HepG2 (cell line): ENCODE measurements around the gene PSMC2. TPM values are rescaled to one million over a fixed set of nuclear protein-coding genes. Genes with fewer than 3 reads are reported as not detected.

Experiments used
- ADNP ChIP-seq: sonication (generic); formaldehyde crosslinking; IDR thresholded peaks from 2 replicates; pipeline ENCODE4 v1.4.0; 2020; ENCODE audit warnings: missing genetic modification reagents
- AKNA ChIP-seq: sonication (generic); formaldehyde crosslinking; IDR thresholded peaks from 2 replicates; pipeline ENCODE4 v1.4.0; 2020; ENCODE audit warnings: missing genetic modification reagents, borderline replicate concordance
- BRD4 ChIP-seq: sonication (generic); formaldehyde crosslinking; IDR thresholded peaks from 2 replicates; pipeline ENCODE4 v1.4.0; 2020; ENCODE audit warnings: missing genetic modification reagents
- CBFB ChIP-seq: sonication (generic); formaldehyde crosslinking; IDR thresholded peaks from 2 replicates; pipeline ENCODE4 v1.4.0; 2020; ENCODE audit warnings: missing genetic modification reagents
- EHMT2 ChIP-seq: fragments of 200-600 bp; sonication (generic); IDR thresholded peaks from 2 replicates; pipeline ENCODE4 v1.7.0; 2017; ENCODE audit warnings: antibody characterized with exemption, low read depth, low read length, borderline replicate concordance
- ETS1 ChIP-seq: sonication (generic); formaldehyde crosslinking; IDR thresholded peaks from 2 replicates; pipeline ENCODE4 v1.4.0; 2020; ENCODE audit warnings: missing genetic modification reagents
- GLI4 ChIP-seq: sonication (generic); formaldehyde crosslinking; IDR thresholded peaks from 2 replicates; pipeline ENCODE4 v1.5.1; 2020; ENCODE audit warnings: missing genetic modification reagents, mild to moderate bottlenecking, moderate library complexity, borderline replicate concordance
- HOXD1 ChIP-seq: sonication (generic); formaldehyde crosslinking; IDR thresholded peaks from 2 replicates; pipeline ENCODE4 v1.5.0; 2020; ENCODE audit warnings: missing genetic modification reagents
- NFYC ChIP-seq: IDR thresholded peaks from 2 replicates; pipeline ENCODE4 v1.6.1; 2016; ENCODE audit warnings: missing genetic modification reagents, missing compliant biosample characterization
- POGK ChIP-seq: sonication (generic); formaldehyde crosslinking; conservative IDR thresholded peaks from 2 replicates; pipeline ENCODE4 v1.8.0; 2022; ENCODE audit warnings: mild to moderate bottlenecking, moderate library complexity, missing genetic modification reagents
- PRPF4 ChIP-seq: fragments of 200-400 bp; formaldehyde crosslinking; IDR thresholded peaks from 2 replicates; pipeline ENCODE4 v1.6.1; 2016; ENCODE audit warnings: low read length, low read depth; ENCODE audit not compliant: poor library complexity, severe bottlenecking
- ZBTB3 ChIP-seq: sonication (generic); formaldehyde crosslinking; IDR thresholded peaks from 2 replicates; pipeline ENCODE4 v1.4.0; 2020; ENCODE audit warnings: low read depth, mild to moderate bottlenecking, moderate library complexity, missing genetic modification reagents, borderline replicate concordance
- ZBTB49 ChIP-seq: sonication (generic); formaldehyde crosslinking; IDR thresholded peaks from 2 replicates; pipeline ENCODE4 v1.4.0; 2020; ENCODE audit warnings: missing genetic modification reagents, borderline replicate concordance
- ZNF235 ChIP-seq: sonication (generic); formaldehyde crosslinking; IDR thresholded peaks from 2 replicates; pipeline ENCODE4 v1.8.1; 2023; ENCODE audit warnings: mild to moderate bottlenecking, missing genetic modification reagents, borderline replicate concordance
- ZNF431 ChIP-seq: sonication (generic); formaldehyde crosslinking; IDR thresholded peaks from 2 replicates; pipeline ENCODE4 v1.9.0; 2022; ENCODE audit warnings: missing genetic modification reagents, low read depth, mild to moderate bottlenecking, borderline replicate concordance
- ZNF674 ChIP-seq: sonication (generic); formaldehyde crosslinking; IDR thresholded peaks from 2 replicates; pipeline ENCODE4 v1.5.0; 2020; ENCODE audit warnings: low read depth, mild to moderate bottlenecking, missing genetic modification reagents
- ZNF761 ChIP-seq: sonication (generic); formaldehyde crosslinking; conservative IDR thresholded peaks from 2 replicates; pipeline ENCODE4 v1.4.0; 2020; ENCODE audit warnings: mild to moderate bottlenecking, missing genetic modification reagents
- ZNF773 ChIP-seq: sonication (generic); formaldehyde crosslinking; IDR thresholded peaks from 2 replicates; pipeline ENCODE4 v1.4.0; 2020; ENCODE audit warnings: missing genetic modification reagents, borderline replicate concordance
- polyA plus RNA-seq, 8 experiments: library from polyadenylated mRNA; depleted of rRNA in 3 of 8; stranded (reverse) in 7 of 8; unstranded in 1 of 8; fragments of >200 nt; fragmentation: Illumina TruSeq in 4 of 8; extraction: Trizol in 4 of 8; gene quantifications; 2 replicates each; pipeline versions ENCODE4 v1.2.1 to v1.2.3, GENCODE V29; 2011 to 2016; ENCODE audit warnings: low read depth in 4 of 8, missing spikeins in 1 of 8, mixed read lengths in 1 of 8; ENCODE audit not compliant: insufficient read depth in 1 of 8
- total RNA-seq, 5 experiments: library from RNA; depleted of rRNA; stranded (reverse); fragments of >200 nt; fragmentation: Illumina TruSeq; extraction: Trizol; gene quantifications; 2 replicates each; pipeline ENCODE4 v1.2.3, GENCODE V29; 2016; ENCODE audit warnings: low read depth in 1 of 5

Gene PSMC2
- total and polyA plus RNA-seq, 2 of the 13 experiments (the other 11 are each of a cell fraction or from before 2014, with no cell fraction given): 89.9 to 181 TPM

GRCh38 chr7:103344453-103345149, 2.8 kb upstream of the PSMC2 start, which contains the start of gene DNAJC2 (continued):
- TF ChIP-seq POGK (CRISPR knock-in tag): peak; percentile 82; the same call in 1 of the 2 replicates
- peak; percentile 17; the same call in 1 of the 2 replicates for TF ChIP-seq NFYC
- peak; percentile 78; the same call in 1 of the 2 replicates for TF ChIP-seq ZNF773 (CRISPR knock-in tag)
- TF ChIP-seq GLI4: no peak
- peak; percentile 80 for TF ChIP-seq ZNF431 (CRISPR knock-in tag)
- TF ChIP-seq ETS1 (CRISPR knock-in tag): 0 out of 2 replicates have a peak, but pooled peaks have one; percentile 53
- TF ChIP-seq HOXD1 (CRISPR knock-in tag): peak; percentile 86
- TF ChIP-seq ZNF761 (CRISPR knock-in tag): 0 out of 2 replicates have a peak, but pooled peaks have one; percentile 47
- TF ChIP-seq AKNA: no peak; the same call in 1 of the 2 replicates
- TF ChIP-seq ZNF674: no peak
- peak; percentile 66; the same call in 1 of the 2 replicates for TF ChIP-seq EHMT2
- no peak for TF ChIP-seq ADNP (CRISPR knock-in tag)
- peak; percentile 88 for TF ChIP-seq CBFB (CRISPR knock-in tag)
- peak; percentile 96 for TF ChIP-seq BRD4 (CRISPR knock-in tag)
- TF ChIP-seq ZNF235 (CRISPR knock-in tag): no peak
- TF ChIP-seq ZBTB3 (CRISPR knock-in tag): no peak
- TF ChIP-seq ZBTB49: peak; percentile 80; the same call in 1 of the 2 replicates
- no peak for TF ChIP-seq PRPF4
